KMS-11 (cell line): Measurements from ENCODE around the gene GUCY1A1.

Experiments
- H2AFZ ChIP-seq: fragments of 200-600 bp; sonication (generic); 2 replicates; pipeline ENCODE4 v1.6.1; 2016; ENCODE audit warnings: antibody characterized with exemption, mixed run types, low read depth
- H3K27ac ChIP-seq: fragments of 200-600 bp; sonication (generic); 2 replicates; pipeline ENCODE4 v1.6.1; 2016; ENCODE audit warnings: mild to moderate bottlenecking, mixed run types
- H3K27me3 ChIP-seq: fragments of 200-600 bp; sonication (generic); 2 replicates; pipeline ENCODE4 v1.6.1; 2017; ENCODE audit warnings: mild to moderate bottlenecking, low read depth, mixed run types, moderate library complexity; ENCODE audit not compliant: insufficient read depth
- H3K36me3 ChIP-seq: fragments of 200-600 bp; sonication (generic); 2 replicates; pipeline ENCODE4 v1.6.1; 2017; ENCODE audit warnings: mild to moderate bottlenecking, mixed run types; ENCODE audit not compliant: insufficient read depth
- H3K4me1 ChIP-seq: fragments of 200-600 bp; sonication (generic); 2 replicates; pipeline ENCODE4 v1.6.1; 2016; ENCODE audit warnings: mild to moderate bottlenecking, low read depth, mixed run types; ENCODE audit not compliant: poor library complexity, severe bottlenecking
- H3K4me2 ChIP-seq: fragments of 200-600 bp; sonication (generic); 2 replicates; pipeline ENCODE4 v1.7.0; 2016; ENCODE audit warnings: mild to moderate bottlenecking, mixed run types
- H3K4me3 ChIP-seq: fragments of 200-600 bp; sonication (generic); IDR thresholded peaks from 2 replicates; pipeline ENCODE4 v1.6.1; 2017; ENCODE audit warnings: low read depth, low read length, mixed read lengths; ENCODE audit not compliant: insufficient read depth
- H3K79me2 ChIP-seq: fragments of 200-600 bp; sonication (generic); 2 replicates; pipeline ENCODE4 v1.6.1; 2016; ENCODE audit warnings: low read depth, mixed run types; ENCODE audit not compliant: insufficient read depth
- H3K9ac ChIP-seq: fragments of 200-600 bp; sonication (generic); 2 replicates; pipeline ENCODE4 v1.6.1; 2016; ENCODE audit warnings: mild to moderate bottlenecking, mixed run types
- H4K20me1 ChIP-seq: fragments of 200-600 bp; sonication (generic); 2 replicates; pipeline ENCODE4 v1.6.1; 2016; ENCODE audit warnings: mild to moderate bottlenecking, mixed run types; ENCODE audit not compliant: insufficient read depth
- TF ChIP-seq, protein P1 (sequence below): fragments of 200-600 bp; sonication (generic); conservative IDR thresholded peaks from 2 replicates; pipeline ENCODE4 v1.6.1; 2017; ENCODE audit warnings: low read depth, mild to moderate bottlenecking, antibody characterized with exemption, low read length, moderate library complexity, mixed read lengths

Gene GUCY1A1

DNA sequence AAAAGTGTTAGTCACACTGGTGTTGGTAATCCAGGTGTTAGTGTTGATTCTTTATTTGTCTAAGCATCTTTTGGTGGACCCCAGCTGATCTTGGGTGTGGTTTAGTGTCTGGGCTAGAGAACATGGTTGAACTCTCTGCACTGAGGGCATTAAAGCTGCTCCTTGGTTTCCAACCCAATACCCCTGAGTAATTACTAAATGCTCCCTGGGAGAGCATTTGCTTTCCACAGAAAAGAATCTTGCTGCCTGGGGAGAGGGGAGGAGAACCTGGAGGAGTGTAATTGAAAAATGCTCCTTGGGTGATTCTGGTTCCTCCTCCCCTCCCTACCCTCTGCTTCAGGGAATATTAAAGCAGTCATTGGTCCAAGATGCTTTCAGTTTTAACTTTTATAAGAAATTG lies 95.3 kb downstream of the GUCY1A1 start:
- Histone ChIP-seq H3K9ac (no peak overlapping the region), H3K4me3 (no peak overlapping the region), H3K4me2 (no peak overlapping the region), H4K20me1 (no peaks in the 10 kb centered on the region), H3K27me3 (no peaks in the 10 kb centered on the region), H2AFZ (no peak overlapping the region), H3K79me2 (no peaks in the 10 kb centered on the region), H3K36me3 (no peaks in the 10 kb centered on the region), H3K27ac (no peak overlapping the region), H3K4me1 (peaks cover 26% of the 10 kb centered on the region)
- TF ChIP-seq, protein P1, sequence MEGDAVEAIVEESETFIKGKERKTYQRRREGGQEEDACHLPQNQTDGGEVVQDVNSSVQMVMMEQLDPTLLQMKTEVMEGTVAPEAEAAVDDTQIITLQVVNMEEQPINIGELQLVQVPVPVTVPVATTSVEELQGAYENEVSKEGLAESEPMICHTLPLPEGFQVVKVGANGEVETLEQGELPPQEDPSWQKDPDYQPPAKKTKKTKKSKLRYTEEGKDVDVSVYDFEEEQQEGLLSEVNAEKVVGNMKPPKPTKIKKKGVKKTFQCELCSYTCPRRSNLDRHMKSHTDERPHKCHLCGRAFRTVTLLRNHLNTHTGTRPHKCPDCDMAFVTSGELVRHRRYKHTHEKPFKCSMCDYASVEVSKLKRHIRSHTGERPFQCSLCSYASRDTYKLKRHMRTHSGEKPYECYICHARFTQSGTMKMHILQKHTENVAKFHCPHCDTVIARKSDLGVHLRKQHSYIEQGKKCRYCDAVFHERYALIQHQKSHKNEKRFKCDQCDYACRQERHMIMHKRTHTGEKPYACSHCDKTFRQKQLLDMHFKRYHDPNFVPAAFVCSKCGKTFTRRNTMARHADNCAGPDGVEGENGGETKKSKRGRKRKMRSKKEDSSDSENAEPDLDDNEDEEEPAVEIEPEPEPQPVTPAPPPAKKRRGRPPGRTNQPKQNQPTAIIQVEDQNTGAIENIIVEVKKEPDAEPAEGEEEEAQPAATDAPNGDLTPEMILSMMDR = no peak

DNA sequence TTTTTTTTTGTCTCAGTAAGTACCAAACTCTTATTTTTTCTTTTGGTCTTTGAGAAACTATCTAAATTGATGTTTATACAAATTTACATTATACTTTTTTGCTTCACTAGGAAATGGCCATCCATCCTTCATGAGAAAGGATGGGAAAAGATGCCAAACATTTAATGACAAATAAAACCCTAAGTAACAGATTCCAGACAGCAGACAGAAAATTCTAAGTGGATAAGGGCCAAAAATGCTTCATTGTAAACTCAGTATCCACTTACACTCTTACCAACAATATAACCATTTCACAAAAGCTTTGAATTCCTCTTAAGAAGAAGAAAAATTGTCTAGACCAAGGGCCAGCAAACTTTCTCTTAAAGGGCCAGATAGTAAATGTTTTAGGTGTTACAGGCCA lies 95.7 kb downstream of the GUCY1A1 start:
- Histone ChIP-seq H3K79me2 (no peaks in the 10 kb centered on the region), H3K27ac (no peak overlapping the region), H3K4me3 (no peak overlapping the region), H3K4me1 (peaks cover 26% of the 10 kb centered on the region), H3K36me3 (no peaks in the 10 kb centered on the region), H3K27me3 (no peaks in the 10 kb centered on the region), H3K9ac (no peak overlapping the region), H3K4me2 (no peak overlapping the region), H4K20me1 (no peaks in the 10 kb centered on the region), H2AFZ (no peak overlapping the region)
- TF ChIP-seq, protein P1 = no peak

DNA sequence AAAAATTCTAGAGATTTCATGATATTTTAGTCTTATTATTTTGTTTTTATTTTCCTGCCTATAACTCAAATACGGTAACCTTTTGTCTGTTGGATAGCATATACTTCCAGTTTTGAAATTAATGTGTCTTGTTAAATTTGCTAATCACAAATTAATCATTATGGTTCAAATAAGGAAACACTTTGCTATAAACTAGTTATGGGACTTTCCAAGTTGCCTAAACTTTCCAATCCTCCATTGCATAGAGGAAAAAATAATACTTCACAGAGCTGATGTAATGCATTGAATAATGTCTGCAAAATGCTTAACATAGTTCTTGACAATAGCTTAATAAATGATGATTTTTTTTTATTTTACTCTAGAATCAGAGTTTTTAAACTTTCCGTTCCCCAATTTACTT lies 96.9 kb downstream of the GUCY1A1 start:
- TF ChIP-seq, protein P1 = no peak
- H2AFZ ChIP-seq = no peak overlapping the region
- no peak overlapping the region for H3K27ac ChIP-seq

DNA sequence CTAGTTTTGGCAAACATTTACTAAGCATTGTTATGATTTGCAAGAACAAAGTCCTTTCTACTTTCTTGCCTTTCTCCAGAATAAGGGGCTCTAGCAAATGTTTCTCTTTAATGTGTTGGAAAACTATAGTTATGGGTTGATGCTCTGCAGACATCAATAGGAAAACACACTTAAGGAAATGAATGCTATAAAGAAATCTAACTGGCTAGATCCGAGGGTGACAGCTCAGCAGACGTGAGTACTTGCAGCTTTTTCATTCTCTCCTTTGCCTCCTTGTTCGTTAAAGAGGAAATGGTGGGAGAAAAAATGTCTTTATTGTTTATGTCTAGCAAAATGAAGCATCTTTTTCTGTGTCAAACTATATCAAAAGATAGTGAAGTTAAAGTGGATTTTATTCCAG lies 98.5 kb downstream of the GUCY1A1 start:
- Histone ChIP-seq H3K36me3 (no peaks in the 10 kb centered on the region), H3K4me2 (no peak overlapping the region), H2AFZ (no peak overlapping the region), H3K27me3 (no peaks in the 10 kb centered on the region), H3K27ac (no peak overlapping the region), H3K79me2 (no peaks in the 10 kb centered on the region), H3K9ac (no peak overlapping the region), H3K4me1 (peaks cover 13% of the 10 kb centered on the region), H3K4me3 (no peak overlapping the region), H4K20me1 (no peaks in the 10 kb centered on the region)
- TF ChIP-seq, protein P1 = no peak

More for the DNA sequence above, 96.9 kb downstream of the GUCY1A1 start:
- Histone ChIP-seq H3K27me3 (no peaks in the 10 kb centered on the region), H3K79me2 (no peaks in the 10 kb centered on the region), H3K4me2 (no peak overlapping the region), H3K4me3 (no peak overlapping the region), H3K4me1 (peaks cover 14% of the 10 kb centered on the region), H3K9ac (no peak overlapping the region), H4K20me1 (no peaks in the 10 kb centered on the region), H3K36me3 (no peaks in the 10 kb centered on the region)
